ENCODE data around the gene ERC2.
A peak's percentile ranks its signal among the peaks of the same experiment; 100 is the strongest.

The ERC2 gene

DNA sequence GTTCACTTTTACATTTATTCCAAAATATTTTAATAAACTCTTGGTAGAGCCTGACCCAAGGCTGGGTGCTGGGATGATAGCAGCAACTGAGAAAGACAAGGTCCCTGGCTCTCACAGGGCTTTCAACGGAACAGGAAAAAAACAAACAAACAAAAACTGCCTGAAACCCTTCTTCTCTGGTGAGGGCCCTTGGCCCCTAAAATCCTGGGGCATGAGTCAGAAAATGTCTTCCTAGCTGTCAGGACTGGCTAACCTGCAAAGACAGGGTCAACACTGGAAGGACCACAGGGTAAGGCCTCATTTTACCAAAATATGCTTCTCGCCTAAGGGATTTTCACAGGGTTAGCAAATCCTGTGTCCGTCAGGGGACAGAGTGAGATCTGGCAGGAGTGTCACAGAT is 935.5 kb downstream of the ERC2 start:
- no peak for DNase-seq

DNA sequence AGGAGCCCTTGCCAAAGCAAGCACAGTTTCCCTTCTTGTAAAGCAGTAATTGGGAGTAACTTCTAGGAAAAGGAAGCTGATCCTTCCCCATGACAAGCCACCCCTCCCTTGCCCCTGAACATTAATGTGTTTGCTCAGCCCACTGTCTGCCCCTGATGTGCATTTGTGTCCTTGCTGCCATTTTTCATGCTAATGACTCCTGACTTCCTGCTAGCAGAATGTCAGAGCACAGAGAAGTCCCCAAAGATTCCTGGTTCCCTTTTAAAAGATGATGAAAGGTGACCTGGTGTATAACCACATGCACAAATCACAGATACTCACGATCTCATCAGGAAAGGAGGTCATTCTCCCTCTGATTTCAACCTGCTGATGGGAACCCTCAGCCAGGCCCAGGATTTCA is 936.9 kb downstream of the ERC2 start:
- no peak for DNase-seq

DNA sequence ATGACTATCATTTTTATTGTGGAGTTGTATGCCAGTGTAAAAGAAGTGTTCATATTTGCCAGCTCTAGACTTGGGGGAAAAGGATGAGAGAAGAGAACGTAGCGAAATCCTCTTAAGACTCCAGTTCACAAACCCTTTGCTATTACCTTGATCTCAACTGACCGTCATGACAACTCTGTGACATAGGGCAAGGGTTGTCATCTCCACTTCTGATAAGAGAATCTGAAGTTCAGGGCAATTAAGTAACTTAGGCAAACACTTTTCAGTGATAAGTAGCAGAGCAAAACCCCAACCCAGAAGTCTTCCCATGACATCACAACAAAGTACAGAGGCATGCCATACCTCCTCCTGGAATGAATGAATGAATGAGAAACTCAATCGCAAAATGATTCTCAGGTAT is 940.9 kb downstream of the ERC2 start:
- DNase-seq = no peak

DNA sequence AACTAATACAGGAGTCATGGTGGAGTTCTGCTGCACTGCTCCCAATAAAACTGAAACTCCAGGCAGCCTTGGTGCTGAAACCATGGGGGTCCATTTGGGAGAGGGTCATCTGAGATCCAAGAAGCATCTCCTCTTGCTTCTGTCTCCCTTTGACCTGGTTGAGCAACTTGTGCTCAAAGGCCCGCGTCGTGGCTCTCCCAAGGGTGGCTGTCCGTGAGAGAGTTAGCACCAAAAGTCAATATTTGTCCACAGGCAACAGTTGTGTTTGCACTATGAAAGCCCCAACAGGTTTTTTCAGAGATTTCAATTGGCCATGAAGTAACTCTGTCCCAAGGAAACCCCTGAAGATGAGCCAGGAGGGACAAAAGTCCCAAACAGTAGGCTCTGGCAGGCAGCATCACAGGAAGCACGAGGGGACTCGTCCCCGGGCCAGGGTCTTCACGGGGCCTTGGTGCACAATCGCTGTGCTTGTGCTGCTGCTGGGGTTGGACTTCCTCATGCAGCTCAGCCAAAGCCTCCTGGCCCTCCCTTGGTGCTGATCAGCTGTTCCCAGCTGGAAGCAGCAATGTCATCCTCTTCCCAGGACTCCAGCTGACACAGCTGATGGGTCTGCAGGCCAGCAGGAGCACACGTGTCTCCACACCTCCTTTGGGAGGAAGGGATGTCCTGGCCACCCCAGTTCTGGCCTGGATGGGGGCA is 941.8 kb downstream of the ERC2 start:
- DNase-seq = no peak

DNA sequence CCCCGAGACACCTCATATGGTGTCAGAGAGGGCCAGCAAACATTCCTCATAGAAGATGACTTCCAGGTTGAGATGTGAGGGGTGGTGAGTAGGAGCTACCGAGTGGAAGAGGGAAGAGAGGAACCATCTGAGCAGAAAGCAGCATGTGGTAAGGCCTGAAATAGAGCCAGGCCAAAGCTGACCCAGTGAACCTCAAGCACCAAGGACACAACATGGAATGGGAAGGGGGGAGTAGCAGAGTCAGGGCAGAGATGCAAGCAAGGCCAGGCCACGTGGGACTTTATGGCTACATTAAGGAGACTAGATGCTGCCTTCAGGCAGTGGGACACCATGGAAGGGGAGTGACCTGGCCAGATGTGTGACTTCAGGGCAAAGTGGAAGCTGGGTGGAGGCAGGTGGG is 942.8 kb downstream of the ERC2 start:
- DNase-seq = no peak

DNA sequence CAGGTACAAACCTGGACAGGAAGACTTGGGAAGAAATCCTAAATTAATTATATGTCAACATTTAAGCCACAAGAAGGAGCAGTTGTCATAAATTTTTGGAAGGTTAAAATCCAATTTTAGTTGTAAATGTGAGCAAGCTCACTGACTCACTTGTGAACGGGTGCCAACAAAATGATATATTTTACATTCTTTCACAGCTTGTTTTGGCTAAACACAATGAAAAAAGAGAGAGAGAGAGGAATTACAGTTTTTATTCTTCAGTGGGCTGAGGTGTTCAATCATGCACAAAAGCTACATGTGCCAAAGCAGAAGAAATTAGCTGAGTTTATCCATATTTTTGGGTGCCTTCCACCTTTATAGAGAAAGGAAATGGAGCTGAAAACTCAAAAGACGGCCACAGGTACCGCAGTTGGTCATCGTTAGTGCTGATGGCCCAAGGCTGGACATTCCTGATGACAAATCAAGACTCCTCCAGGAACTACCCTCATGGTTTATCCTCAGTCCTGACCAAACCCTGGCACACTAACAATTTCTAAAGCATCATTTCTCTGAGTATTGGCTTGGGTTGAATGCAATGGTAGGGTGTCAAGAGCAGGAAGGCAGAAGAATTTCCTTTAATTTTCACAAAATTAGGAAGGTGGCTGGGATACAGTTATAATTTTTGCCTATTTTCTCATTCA is 943.6 kb downstream of the ERC2 start:
- DNase-seq = peak; percentile 91

DNA sequence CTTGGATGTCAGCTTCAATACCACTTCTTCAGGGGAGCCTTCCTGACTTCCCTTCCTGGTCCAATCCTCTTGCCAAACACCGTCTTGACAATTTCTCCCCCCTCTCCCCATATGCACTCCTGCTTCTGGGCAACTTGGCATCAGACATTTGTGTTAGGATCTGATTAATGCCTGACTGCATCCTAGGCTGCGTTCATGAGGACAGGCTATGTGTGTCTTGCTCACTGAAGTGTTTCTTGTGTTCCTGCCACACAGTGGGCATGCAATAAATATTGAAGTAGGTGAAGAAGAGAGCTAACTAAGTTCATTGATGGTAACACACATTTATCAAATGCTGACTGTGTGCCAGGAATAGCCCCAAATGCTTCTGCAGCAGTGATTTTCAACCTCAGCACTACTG is 944.8 kb downstream of the ERC2 start:
- DNase-seq = no peak

DNA sequence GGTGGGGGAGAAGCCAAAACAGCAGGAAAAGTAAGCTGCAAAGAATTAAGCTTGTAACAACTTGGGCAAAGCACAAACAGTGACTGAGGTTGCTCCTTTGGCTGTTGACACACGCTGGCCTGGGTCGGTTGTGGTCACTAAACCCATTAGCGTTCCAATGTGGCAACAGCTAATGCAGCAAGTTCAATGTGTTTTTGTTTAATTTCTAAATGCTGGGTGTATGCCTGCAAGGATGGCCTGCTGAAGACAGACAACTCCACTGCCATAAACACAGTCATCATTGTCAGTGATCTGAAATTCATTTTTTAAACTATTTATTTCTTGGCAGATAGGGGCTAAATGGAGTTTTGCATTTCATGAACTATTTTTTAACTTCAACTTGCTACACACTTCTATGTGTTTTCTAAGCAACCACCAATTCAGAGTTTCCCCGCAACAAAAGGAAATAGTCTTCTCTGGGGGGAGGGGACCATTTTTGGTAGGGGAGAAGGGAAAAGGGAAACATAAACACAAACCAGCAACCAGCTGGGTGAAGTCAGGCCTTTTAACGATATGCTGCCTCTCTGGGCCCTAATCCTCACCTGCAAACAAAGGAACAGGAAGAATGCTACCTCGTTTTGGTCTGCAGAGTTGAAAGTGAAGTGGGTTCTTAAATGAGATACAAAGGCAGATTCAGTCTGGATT is 946.4 kb downstream of the ERC2 start:
- peak; percentile 88 for DNase-seq

DNA sequence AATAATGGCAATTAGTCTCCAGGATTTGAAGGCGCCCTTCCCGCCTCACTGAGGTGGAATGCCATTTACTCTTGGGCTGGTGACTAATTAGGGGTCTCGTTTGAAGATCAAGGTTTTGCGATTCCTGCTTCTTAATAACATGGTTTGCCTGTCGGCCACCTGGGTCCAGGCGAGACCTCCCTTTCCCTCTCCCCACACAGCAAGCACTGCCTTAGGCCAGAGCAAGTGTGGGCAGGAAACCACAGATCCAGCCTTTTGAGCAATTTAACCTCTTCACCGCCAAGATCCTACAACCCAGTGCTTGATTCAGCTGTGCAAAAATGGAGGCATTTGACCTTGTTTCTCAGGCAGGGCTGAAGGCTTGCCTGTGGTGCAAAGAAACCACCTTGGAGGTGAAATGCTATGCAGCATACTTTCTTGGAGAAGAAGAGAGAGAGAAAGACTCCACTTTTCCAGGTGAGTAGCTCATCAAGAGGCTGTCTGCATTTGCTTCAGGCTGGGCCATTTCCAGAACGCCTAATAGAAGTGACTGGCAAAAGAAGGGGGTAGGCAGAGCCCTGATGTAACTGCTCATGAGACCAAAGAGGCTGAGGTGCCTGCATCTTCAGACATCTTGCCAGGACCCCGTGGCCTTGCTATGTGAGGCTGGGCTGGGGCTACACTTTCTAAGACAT is 947.1 kb downstream of the ERC2 start:
- no peak for DNase-seq

DNA sequence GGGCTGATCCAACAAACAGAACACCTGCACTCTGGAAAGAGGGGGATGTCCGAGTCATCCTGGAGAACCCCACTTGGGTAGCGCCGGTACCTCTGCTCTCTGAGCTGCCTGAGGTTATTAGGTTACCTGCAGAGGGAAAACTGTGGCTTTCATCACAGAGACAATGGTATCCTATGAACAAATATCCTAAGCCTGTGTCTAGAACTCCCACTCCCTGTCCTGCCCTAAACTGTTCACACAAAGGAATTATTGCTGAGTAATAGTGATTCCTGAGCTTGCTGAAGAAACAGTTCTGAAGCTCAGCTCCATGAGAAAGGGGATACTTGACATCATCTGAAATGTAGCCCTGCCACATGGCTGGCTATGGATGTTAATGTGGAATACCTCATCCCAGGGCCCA is 949.2 kb downstream of the ERC2 start:
- DNase-seq = peak; percentile 73

DNA sequence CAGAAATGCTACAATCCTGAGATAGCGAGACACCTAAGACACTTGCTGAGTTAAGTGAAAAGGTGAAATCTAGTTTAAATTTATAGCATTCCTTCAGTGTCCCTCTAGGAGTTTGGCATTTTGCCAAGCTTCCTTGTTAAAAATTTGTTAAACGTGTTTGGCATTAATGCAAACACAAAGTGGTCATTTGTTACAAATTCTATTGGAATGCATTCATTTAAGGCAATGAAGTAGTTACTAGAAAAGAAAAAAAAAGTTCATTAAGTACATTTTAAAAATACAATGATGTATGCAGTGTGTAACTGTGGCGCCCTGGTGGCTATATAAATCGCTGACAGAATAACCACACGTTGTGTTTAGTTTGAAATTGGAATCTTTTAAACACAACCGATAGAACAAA is 949.8 kb downstream of the ERC2 start:
- DNase-seq = peak; percentile 78

DNA sequence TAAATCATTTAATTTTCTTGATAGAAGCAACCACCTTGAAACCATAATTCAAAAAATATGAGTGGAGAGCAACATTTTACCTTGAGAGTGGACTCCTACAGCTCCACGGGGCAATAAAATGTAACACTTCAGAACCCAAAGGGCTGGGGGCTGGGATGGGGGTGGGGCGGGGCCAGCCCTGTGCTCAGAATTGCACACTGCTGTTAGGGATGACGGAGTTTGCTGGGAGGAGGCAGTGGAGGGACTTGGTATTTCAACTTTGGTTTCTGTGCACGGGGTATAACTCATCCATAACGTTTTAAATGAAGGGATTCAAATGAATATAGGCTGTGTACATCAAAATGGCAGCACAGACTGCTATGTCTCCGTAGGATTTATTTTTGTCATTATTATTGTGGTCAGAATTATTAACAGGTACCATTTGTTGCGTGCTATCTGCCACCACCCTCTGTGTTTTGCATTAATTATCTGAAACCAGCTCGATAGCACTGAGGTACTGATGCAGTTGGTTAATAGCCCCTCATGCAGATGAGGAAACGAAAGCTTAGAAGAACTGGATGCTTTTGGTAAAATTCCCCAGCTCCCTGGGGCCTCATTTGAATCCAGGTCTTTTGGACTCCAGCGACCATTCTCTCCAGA is 951.8 kb downstream of the ERC2 start:
- DNase-seq = no peak

DNA sequence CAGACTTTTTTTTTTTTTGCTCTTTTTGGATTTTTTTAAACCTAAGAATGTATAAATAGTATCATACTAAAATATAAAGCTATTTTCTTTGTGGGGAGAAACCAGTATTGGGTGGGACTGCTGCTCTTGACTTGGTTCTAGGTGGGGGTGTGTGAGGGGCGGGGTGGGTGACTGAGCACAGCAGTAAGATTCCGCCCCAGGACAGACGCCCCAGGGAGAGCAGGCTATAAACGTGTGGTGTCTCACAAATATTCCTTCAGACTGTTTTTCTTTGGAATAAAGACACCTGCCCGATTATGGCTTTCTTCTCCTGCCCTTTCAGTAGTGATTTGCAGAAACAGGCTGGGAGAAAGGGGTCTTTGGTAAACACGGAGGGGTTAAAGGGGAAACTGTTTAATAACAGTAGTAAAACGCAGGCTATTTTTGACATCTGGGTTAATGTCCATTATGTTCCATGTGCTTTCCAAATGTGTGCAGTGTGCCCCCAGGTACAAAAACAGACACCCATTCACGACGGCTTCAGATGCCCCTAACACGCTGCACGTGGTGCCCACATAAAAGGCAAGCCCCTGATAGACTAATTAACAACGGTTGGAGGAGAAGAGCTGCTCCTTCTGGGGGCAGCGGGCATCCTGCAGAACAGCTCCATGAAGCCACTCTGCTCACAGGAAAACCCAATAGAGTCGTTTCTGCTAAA is 952.6 kb downstream of the ERC2 start:
- no peak for DNase-seq

DNA sequence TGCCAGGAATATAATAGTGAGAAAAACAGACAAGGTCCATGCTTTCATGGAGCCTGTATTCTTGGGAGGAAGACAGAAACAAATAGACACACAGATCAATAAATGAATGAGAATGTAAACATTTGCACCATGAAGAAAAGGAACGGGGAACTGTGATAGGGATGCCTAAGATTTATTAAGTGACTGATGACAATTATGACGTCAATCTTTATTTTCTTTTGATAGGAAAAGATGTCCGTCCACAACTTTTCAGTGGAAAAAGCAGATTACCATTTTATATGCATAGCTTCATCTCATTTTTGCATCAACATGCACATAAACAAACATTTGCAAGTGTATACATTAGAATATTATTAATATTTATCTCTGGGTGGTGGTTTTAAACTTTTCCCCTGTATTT is 953.3 kb downstream of the ERC2 start:
- DNase-seq = no peak

DNA sequence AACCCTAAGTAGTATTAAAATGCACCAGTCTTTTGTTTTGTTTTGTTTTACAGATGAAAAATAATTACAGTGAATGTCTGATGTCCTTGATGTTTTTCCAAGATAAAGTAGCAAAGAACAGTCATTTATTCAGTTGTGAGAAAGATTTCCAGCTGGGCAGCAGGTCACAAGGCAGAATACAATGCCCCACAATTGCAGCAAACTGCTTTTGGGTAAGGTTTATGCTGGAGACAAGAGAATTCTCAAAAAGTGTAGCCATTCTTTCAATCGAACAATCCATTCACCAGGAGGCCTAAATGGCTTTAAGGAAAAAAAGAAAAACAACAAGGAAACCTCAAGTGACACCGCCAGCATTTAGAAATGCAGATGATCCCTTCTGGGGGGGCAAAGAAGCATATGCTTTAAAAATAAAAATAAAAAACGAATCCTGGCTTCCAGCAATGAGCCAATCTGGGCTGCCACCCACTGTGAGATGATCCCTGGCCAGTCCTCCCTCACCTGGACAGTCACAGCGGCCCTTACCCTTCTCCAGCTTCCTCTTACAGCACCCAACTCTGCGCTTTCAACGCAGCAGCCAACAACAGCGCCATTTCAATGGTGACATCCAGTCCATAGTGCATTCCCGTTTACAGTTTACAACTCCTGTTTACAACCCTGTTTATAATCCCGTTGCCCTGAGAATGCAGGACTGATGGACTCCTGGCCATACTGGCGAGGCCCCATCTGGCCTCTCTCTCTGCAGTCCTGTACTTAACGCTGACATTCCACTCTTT is 955.5 kb downstream of the ERC2 start:
- DNase-seq = no peak

DNA sequence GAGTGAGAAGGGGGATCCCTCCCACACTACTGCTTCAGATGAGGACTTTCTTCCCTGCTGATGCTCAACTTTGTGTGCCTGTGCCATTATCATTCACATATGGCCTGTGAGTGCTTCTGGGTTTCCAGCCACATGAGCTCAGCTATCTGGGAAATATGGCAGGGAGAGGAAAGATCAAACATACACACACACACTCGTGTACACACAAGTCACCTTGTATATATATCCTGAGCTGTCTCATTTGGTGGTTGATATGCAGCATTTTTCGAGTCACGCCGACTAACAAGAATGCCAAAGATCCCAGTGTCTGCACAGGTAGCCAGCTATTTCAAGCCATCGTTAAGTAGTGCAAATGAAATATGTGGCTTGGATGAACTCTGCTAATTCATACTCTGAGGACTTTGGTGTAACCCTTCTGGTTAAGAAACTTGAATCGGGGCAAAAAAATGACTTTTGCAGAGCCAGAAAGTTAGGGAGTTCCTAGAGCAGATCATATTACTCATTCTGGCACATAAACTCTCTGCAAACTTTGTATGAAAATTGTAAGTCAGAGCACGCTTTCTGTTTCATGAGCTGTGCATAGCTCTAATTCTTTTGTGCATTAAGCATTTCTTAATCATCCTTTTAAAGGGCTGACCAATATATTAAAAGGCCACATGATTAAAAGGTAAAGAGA is 956.2 kb downstream of the ERC2 start:
- peak; percentile 81 for DNase-seq

DNA sequence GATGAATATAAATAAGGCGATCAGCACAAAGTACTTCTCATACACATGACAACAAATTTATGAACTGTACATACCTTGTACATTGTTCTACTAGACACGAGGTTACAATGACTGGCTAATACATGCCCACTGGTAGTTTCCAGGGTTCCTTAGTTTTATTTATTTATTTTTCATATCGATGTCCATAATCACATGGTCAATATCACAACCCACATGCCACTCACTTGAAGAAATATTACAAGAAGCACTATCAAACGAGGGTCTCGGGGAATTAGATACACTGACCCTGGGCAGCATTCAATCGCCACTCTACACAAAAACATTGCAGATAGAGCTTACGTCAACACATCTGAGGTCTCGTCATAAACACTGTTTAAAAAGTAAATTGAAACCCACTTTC is 959.9 kb downstream of the ERC2 start:
- DNase-seq = no peak

DNA sequence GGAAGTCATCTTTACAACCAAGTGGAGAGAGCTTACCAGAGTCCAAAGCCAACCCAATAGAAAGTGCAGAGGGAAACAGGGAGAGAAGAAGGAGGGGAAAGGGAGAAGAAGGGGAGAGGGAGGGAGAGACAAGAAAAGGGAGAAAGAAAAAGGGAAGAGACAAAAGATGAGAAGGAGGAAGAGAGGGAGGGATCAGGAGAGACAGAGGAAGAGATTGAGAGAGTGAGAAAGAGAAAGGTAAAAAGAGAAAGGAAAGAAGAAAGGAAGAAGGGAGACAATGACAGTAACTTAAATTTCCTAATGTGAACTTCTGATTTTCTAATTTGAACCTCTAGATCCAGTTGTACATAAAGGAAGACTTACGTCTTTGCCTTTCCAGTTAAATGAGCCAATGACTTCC is 960.5 kb downstream of the ERC2 start:
- no peak for DNase-seq

DNA sequence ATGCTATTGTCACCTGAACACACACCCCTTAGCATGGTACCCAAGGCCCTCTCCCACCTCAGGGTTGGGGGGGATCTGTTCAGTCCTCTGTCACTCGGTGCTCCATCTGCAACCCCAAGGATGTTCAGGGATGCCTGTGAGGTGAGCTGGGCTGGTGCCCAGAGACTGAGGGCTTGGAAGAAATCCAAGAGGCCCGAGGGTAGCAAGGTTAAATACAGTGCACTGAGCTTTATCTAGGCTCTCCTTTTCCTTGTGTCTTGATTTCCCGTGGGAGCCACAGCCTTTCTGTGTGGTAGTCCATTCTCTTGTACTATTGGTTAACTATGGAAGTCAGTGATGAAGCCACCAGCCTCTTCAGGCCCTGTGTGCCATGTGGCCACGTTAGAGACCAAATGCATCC is 962.5 kb downstream of the ERC2 start:
- no peak for DNase-seq

DNA sequence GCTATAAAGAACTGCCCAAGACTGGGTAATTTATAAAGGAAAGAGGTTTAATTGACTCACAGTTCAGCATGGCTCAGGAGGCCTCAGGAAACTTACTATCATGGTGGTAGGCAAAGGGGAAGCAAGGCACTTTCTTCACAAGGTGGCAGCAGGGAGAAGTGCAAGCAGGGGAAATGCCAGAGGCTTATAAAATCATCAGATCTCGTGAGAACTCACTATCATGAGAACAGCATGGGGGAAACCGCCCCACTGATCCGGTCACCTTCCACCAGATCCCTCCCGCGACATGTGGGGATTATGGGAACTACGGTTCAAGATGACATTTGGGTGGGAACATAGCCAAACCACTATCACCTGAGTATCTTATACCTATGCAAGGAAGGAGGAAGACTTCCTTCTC is 963.2 kb downstream of the ERC2 start:
- DNase-seq = peak; percentile 45

DNA sequence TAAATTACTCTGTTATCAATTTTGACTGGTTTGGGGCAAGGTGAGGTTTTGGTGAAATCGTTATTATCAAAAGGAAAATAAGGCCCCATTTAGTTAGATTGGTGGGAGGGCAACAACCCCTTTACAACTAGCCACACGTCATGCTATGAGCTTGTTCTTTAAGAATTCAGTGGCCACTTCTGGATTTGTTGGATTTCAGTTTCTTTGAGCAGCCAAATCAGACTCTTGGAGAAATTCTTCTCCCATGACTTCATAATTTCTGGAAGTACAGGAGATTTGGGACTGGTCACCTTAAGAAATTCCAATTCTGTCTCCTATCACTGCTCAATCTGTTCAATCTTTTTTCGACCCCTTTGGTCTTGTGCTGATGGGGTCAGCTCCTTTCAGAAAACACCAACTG is 966.4 kb downstream of the ERC2 start:
- peak; percentile 71 for DNase-seq

Data from fibroblast of upper back skin (primary cell).